ENCODE data around the gene USP49. TPM values are rescaled to one million over a fixed set of nuclear protein-coding genes. Genes with fewer than 3 reads are reported as not detected.

USP49 gene
- total and polyA plus RNA-seq, 2 of the 13 experiments (the other 11 are each of a cell fraction or from before 2014, with no cell fraction given), result 2.9 to 4.3 TPM

- peak; percentile 72; the same call in 1 of the 2 replicates for TF ChIP-seq ZBTB2 (CRISPR knock-in tag; IDR thresholded peaks at IDR 0.05; ENCODE audit: low read depth)
- 0 out of 2 replicates have a peak, but pooled peaks have one; percentile 20 for TF ChIP-seq ZNF292 (CRISPR knock-in tag; IDR thresholded peaks at IDR 0.05; ENCODE audit: borderline replicate concordance, low read depth)
- TF ChIP-seq ZFP37 (CRISPR knock-in tag; IDR thresholded peaks at IDR 0.05; ENCODE audit: borderline replicate concordance), result no peak; the same call in 1 of the 2 replicates
- TF ChIP-seq SIX4 (CRISPR knock-in tag; IDR thresholded peaks at IDR 0.05), result no peak
- no peak for TF ChIP-seq ZNF362 (CRISPR knock-in tag; IDR thresholded peaks at IDR 0.05; ENCODE audit: borderline replicate concordance)
- no peak for TF ChIP-seq POLR2AphosphoS2 (IDR thresholded peaks at IDR 0.05; ENCODE audit: low read depth, low read length)
- TF ChIP-seq THYN1 (CRISPR knock-in tag; IDR thresholded peaks at IDR 0.05; ENCODE audit: borderline replicate concordance, low read depth), result peak; percentile 87; the same call in 1 of the 2 replicates
- TF ChIP-seq, protein P1, sequence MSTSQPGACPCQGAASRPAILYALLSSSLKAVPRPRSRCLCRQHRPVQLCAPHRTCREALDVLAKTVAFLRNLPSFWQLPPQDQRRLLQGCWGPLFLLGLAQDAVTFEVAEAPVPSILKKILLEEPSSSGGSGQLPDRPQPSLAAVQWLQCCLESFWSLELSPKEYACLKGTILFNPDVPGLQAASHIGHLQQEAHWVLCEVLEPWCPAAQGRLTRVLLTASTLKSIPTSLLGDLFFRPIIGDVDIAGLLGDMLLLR (CRISPR knock-in tag; IDR thresholded peaks at IDR 0.05), result peak; percentile 78; the same call in 1 of the 2 replicates
- no peak for TF ChIP-seq NCOR1 (IDR thresholded peaks at IDR 0.05; ENCODE audit: borderline replicate concordance, low read length)
- TF ChIP-seq XRCC5 (optimal IDR thresholded peaks at IDR 0.05; ENCODE audit: low read length), result peak; percentile 96
- no peak for TF ChIP-seq PITX1 (CRISPR knock-in tag; IDR thresholded peaks at IDR 0.05)
- TF ChIP-seq, protein P2, sequence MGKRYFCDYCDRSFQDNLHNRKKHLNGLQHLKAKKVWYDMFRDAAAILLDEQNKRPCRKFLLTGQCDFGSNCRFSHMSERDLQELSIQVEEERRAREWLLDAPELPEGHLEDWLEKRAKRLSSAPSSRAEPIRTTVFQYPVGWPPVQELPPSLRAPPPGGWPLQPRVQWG (CRISPR knock-in tag; IDR thresholded peaks at IDR 0.05; ENCODE audit: borderline replicate concordance, low read depth), result no peak
- peak; percentile 88 for TF ChIP-seq HOXA5 (CRISPR knock-in tag; IDR thresholded peaks at IDR 0.05)
- 0 out of 2 replicates have a peak, but pooled peaks have one; percentile 67 for TF ChIP-seq CBFB (CRISPR knock-in tag; IDR thresholded peaks at IDR 0.05)
- no peak for TF ChIP-seq KLF13 (CRISPR knock-in tag; IDR thresholded peaks at IDR 0.05)
- no peak for TF ChIP-seq ZNF484 (CRISPR knock-in tag; IDR thresholded peaks at IDR 0.05; ENCODE audit: borderline replicate concordance, low read depth)
- TF ChIP-seq, protein P3, sequence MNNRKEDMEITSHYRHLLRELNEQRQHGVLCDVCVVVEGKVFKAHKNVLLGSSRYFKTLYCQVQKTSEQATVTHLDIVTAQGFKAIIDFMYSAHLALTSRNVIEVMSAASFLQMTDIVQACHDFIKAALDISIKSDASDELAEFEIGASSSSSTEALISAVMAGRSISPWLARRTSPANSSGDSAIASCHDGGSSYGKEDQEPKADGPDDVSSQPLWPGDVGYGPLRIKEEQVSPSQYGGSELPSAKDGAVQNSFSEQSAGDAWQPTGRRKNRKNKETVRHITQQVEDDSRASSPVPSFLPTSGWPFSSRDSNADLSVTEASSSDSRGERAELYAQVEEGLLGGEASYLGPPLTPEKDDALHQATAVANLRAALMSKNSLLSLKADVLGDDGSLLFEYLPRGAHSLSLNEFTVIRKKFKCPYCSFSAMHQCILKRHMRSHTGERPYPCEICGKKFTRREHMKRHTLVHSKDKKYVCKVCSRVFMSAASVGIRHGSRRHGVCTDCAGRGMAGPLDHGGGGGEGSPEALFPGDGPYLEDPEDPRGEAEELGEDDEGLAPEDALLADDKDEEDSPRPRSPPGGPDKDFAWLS (CRISPR knock-in tag; IDR thresholded peaks at IDR 0.05; ENCODE audit: borderline replicate concordance), result no peak; the same call in 1 of the 2 replicates
- TF ChIP-seq GATAD2A (CRISPR knock-in tag; IDR thresholded peaks at IDR 0.05), result no peak
- no peak for TF ChIP-seq ASH2L (IDR thresholded peaks at IDR 0.05; ENCODE audit: insufficient read length, low read depth, low read length)
- TF ChIP-seq ZNF232 (CRISPR knock-in tag; IDR thresholded peaks at IDR 0.05; ENCODE audit: borderline replicate concordance), result no peak
These were observed 108.5 kb downstream of the USP49 start (continued) for GRCh38 chr6:41786451-41787218.
